Measurements from ENCODE around the gene HES3. TPM values are rescaled to one million over a fixed set of nuclear protein-coding genes. Genes with fewer than 3 reads are reported as not detected.
A peak's percentile ranks its signal among the peaks of the same experiment; 100 is the strongest.

HES3 gene
- total RNA-seq, 2 donors from 2014 or later: not detected

GRCh38 chr1:6244401-6245049 lies 546 bp downstream of the HES3 start:
- ATAC-seq: no peak
- H3K4me1 Mint-ChIP-seq: peaks cover 13% of the 10 kb centered on the region
- peaks cover 5% of the 10 kb centered on the region for H3K36me3 Mint-ChIP-seq (ENCODE audit: low read depth)
- peak overlapping the region; percentile 56 for H3K4me3 Mint-ChIP-seq
- H3K9me3 ChIP-seq (ENCODE audit: control insufficient read depth, low read length, poor library complexity, severe bottlenecking): no peaks in the 10 kb centered on the region
- peaks cover 56% of the 10 kb centered on the region for H3K27me3 Mint-ChIP-seq
- no peak overlapping the region for H3K27ac Mint-ChIP-seq
- DNase-seq: no peak

- peak; percentile 71 to 81 (median 79) for DNase-seq
- no peak overlapping the region for H3K27ac Mint-ChIP-seq
- ATAC-seq: peak; percentile 82
- H3K9me3 ChIP-seq (ENCODE audit: control insufficient read depth, low read length, poor library complexity, severe bottlenecking): no peaks in the 10 kb centered on the region
- peaks cover 49% of the 10 kb centered on the region for H3K27me3 Mint-ChIP-seq
- H3K36me3 Mint-ChIP-seq (ENCODE audit: low read depth): peaks cover 5% of the 10 kb centered on the region
- H3K4me1 Mint-ChIP-seq: peaks cover 13% of the 10 kb centered on the region
- H3K4me3 Mint-ChIP-seq: no peak overlapping the region
These were observed 1.3 kb downstream of the HES3 start for GRCh38 chr1:6245086-6245868.

GRCh38 chr1:6245869-6246496 lies 2.0 kb downstream of the HES3 start:
- peaks cover 5% of the 10 kb centered on the region for H3K36me3 Mint-ChIP-seq (ENCODE audit: low read depth)
- ATAC-seq: peak; percentile 31
- peaks cover 50% of the 10 kb centered on the region for H3K27me3 Mint-ChIP-seq
- H3K4me1 Mint-ChIP-seq: peaks cover 13% of the 10 kb centered on the region
- no peaks in the 10 kb centered on the region for H3K9me3 ChIP-seq (ENCODE audit: control insufficient read depth, low read length, poor library complexity, severe bottlenecking)
- H3K4me3 Mint-ChIP-seq: peak overlapping the region; percentile 81
- H3K27ac Mint-ChIP-seq: peak overlapping the region; percentile 73
- DNase-seq: peak in 2 of 3 donors; percentile 24 to 28

- peak; percentile 70 to 76 (median 73) for DNase-seq
- Mint-ChIP-seq H3K27ac (peak overlapping the region; percentile 73), H3K36me3 (ENCODE audit: low read depth) (peaks cover 2% of the 10 kb centered on the region), H3K4me3 (peak overlapping the region; percentile 81), H3K4me1 (peaks cover 7% of the 10 kb centered on the region), H3K27me3 (peaks cover 49% of the 10 kb centered on the region)
- ATAC-seq: peak; percentile 76
- H3K9me3 ChIP-seq (ENCODE audit: control insufficient read depth, low read length, poor library complexity, severe bottlenecking): no peaks in the 10 kb centered on the region
These were observed 2.8 kb downstream of the HES3 start for GRCh38 chr1:6246497-6247467.

DNA sequence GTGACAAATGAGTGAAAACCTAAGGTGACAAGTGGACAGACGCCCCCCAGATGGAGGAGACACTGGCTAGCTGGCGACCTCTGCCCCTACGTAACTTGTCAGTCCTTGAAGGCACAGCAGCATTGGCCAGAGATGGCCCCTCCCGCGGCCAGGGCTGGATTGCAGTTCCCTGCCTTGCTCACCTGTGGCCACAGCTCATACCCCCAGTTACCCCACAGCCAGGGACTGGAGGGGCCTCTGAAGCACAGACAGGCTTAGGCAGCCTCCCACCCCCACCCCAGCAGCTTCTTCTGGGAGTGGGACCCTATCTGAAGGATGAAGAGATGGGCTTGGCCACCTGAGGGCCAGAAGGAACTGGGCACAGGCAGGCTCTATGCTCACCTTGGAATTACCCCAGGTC lies 3.7 kb downstream of the HES3 start:
- H3K27ac Mint-ChIP-seq: no peak overlapping the region
- no peak for DNase-seq
- peaks cover 7% of the 10 kb centered on the region for H3K4me1 Mint-ChIP-seq
- no peak for ATAC-seq
- peaks cover 49% of the 10 kb centered on the region for H3K27me3 Mint-ChIP-seq
- H3K9me3 ChIP-seq (ENCODE audit: control insufficient read depth, low read length, poor library complexity, severe bottlenecking): no peaks in the 10 kb centered on the region
- H3K4me3 Mint-ChIP-seq: no peak overlapping the region
- peaks cover 2% of the 10 kb centered on the region for H3K36me3 Mint-ChIP-seq (ENCODE audit: low read depth)

DNA sequence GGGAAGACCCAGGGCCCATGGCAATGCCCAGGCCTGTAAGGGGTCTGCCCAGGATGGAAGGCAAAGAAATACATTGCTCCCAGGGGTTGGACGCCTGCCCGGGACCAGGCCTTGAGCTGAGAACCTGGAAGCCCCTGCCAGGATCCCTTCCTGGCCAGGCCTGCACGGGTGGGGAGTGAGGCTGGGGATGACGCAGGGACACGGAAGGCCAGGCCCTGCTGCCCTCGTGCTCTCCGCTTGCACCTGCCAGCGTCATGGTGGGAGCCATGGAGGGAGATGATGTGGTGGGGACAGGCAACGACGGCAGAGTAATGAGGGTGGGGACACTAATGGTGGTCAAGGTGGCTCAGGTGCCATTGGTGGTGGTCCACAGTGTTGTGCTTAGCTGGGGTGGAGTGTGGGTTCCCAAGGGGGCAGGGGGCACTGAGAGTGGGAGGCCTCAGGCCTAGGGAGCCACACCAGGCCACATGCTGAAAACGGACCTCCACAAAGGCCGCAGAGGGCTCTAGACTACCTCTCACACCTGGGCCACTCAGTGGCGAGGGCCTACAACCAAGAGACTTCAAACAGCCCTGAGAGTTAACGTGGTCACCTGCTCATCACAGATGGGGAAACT lies 4.3 kb downstream of the HES3 start:
- no peaks in the 10 kb centered on the region for H3K9me3 ChIP-seq (ENCODE audit: control insufficient read depth, low read length, poor library complexity, severe bottlenecking)
- DNase-seq (no peak), ATAC-seq (no peak)
- Mint-ChIP-seq H3K4me3 (no peak overlapping the region), H3K27ac (no peak overlapping the region), H3K27me3 (peaks cover 48% of the 10 kb centered on the region), H3K36me3 (ENCODE audit: low read depth) (peaks cover 2% of the 10 kb centered on the region), H3K4me1 (peaks cover 7% of the 10 kb centered on the region)

GRCh38 chr1:6248932-6249738 lies 5.2 kb downstream of the HES3 start:
- H3K4me1 Mint-ChIP-seq: peaks cover 7% of the 10 kb centered on the region
- DNase-seq: no peak
- peaks cover 39% of the 10 kb centered on the region for H3K27me3 Mint-ChIP-seq

GRCh38 chr1:6249739-6250689 lies 6.0 kb downstream of the HES3 start:
- no peak overlapping the region for H3K4me3 Mint-ChIP-seq
- no peak overlapping the region for H3K27ac Mint-ChIP-seq
- peaks cover 7% of the 10 kb centered on the region for H3K4me1 Mint-ChIP-seq
- peaks cover 2% of the 10 kb centered on the region for H3K36me3 Mint-ChIP-seq (ENCODE audit: low read depth)
- peaks cover 39% of the 10 kb centered on the region for H3K27me3 Mint-ChIP-seq
- ATAC-seq (no peak), DNase-seq (no peak)
- no peaks in the 10 kb centered on the region for H3K9me3 ChIP-seq (ENCODE audit: control insufficient read depth, low read length, poor library complexity, severe bottlenecking)

More at GRCh38 chr1:6248932-6249738, 5.2 kb downstream of the HES3 start:
- Mint-ChIP-seq H3K36me3 (ENCODE audit: low read depth) (peaks cover 2% of the 10 kb centered on the region), H3K27ac (no peak overlapping the region), H3K4me3 (no peak overlapping the region)
- ATAC-seq: no peak
- H3K9me3 ChIP-seq (ENCODE audit: control insufficient read depth, low read length, poor library complexity, severe bottlenecking): no peaks in the 10 kb centered on the region

GRCh38 chr1:6251233-6251632 lies 7.3 kb downstream of the HES3 start:
- H3K27me3 Mint-ChIP-seq: peaks cover 37% of the 10 kb centered on the region
- no peaks in the 10 kb centered on the region for H3K9me3 ChIP-seq (ENCODE audit: control insufficient read depth, low read length, poor library complexity, severe bottlenecking)
- no peak overlapping the region for H3K27ac Mint-ChIP-seq
- H3K4me1 Mint-ChIP-seq: peaks cover 5% of the 10 kb centered on the region
- ATAC-seq: no peak
- H3K4me3 Mint-ChIP-seq: no peak overlapping the region
- no peak for DNase-seq
- H3K36me3 Mint-ChIP-seq (ENCODE audit: low read depth): peaks cover 2% of the 10 kb centered on the region

- Mint-ChIP-seq H3K36me3 (ENCODE audit: low read depth) (no peaks in the 10 kb centered on the region), H3K4me3 (no peak overlapping the region), H3K4me1 (no peaks in the 10 kb centered on the region), H3K27ac (no peak overlapping the region), H3K27me3 (peaks cover 32% of the 10 kb centered on the region)
- no peak for DNase-seq
- ATAC-seq: no peak
- H3K9me3 ChIP-seq (ENCODE audit: control insufficient read depth, low read length, poor library complexity, severe bottlenecking): no peaks in the 10 kb centered on the region
These were observed 7.8 kb downstream of the HES3 start for GRCh38 chr1:6251681-6252373.

DNA sequence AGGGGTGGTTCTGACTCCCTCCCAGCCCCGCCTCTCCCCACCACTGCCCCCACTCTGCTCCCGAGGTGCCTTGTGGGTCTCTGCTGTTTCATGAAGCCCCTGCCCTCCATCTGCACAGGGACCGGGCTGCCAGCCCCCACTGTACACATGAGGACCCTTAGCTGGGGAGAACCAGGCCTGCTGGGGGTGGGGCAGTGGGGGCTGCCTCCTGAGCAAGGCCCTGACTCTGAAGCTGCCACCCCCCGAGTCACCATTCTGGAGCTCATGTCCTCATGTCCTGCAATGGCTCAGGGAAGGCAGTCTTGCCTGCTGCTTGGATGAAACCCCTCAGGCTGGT lies 8.4 kb downstream of the HES3 start:
- Mint-ChIP-seq H3K27ac (no peak overlapping the region), H3K27me3 (peaks cover 31% of the 10 kb centered on the region), H3K36me3 (ENCODE audit: low read depth) (no peaks in the 10 kb centered on the region), H3K4me3 (no peak overlapping the region), H3K4me1 (no peaks in the 10 kb centered on the region)
- no peaks in the 10 kb centered on the region for H3K9me3 ChIP-seq (ENCODE audit: control insufficient read depth, low read length, poor library complexity, severe bottlenecking)
- DNase-seq: no peak
- no peak for ATAC-seq
